Right lobe of liver (tissue), 6 donors: ENCODE data around the gene ATOH8. TPM values are rescaled to one million over a fixed set of nuclear protein-coding genes. Genes with fewer than 3 reads are reported as not detected.
"Not testable (repeated sequence)": the region's sequence is repeated elsewhere in the genome, so short reads cannot be mapped to it uniquely, and the experiment has no call there.

Experiments used
- ATAC-seq, 4 donors: fragments of 200-7000 bp; cut with Tn5 transposase; one replicate each; pipeline ENCODE4 v1.9.1; 2020; ENCODE audit warnings: mild to moderate bottlenecking in 4 of 4, moderate library complexity in 4 of 4
- DNase-seq, 3 donors: peaks; one replicate each; pipeline ENCODE4 v3.0.0-alpha.2; 2020
- H3K27ac ChIP-seq, 3 donors: fragments of 200-600 bp; one replicate each; pipeline ENCODE4 v1.8.0; 2022
- H3K27me3 ChIP-seq, 2 donors: fragments of 200-600 bp; one replicate each; pipeline ENCODE4 v1.8.0; 2022
- H3K36me3 ChIP-seq, 4 donors: fragments of 200-600 bp; sonication (generic) in 1 of 4; one replicate each; pipeline versions ENCODE4 v1.5.1 to v1.8.0; 2017 to 2022; ENCODE audit warnings: control low read depth in 1 of 4
- H3K4me1 ChIP-seq, 4 donors: fragments of 200-600 bp; sonication (generic) in 1 of 4; one replicate each; pipeline versions ENCODE4 v1.5.1 to v1.8.0; 2017 to 2022; ENCODE audit warnings: control low read depth in 1 of 4
- H3K4me3 ChIP-seq, 3 donors: fragments of 200-600 bp; one replicate each; pipeline ENCODE4 v1.8.0; 2022
- H3K9me3 ChIP-seq, 4 donors: fragments of 200-600 bp; sonication (generic) in 1 of 4; one replicate each; pipeline versions ENCODE4 v1.5.1 to v1.8.0; 2017 to 2022; ENCODE audit warnings: control low read depth in 1 of 4
- POLR2A ChIP-seq: fragments of 450-650 bp; IDR thresholded peaks from one replicate; pipeline ENCODE4 v1.6.1; 2017; ENCODE audit warnings: antibody characterized with exemption, mild to moderate bottlenecking
- WGBS: methylation state at CpG from one replicate; pipeline ENCODE4 v1.1.6; 2018; ENCODE audit warnings: low coverage, low lambda C conversion rate; ENCODE audit not compliant: insufficient coverage; ENCODE audit errors: missing lambda C conversion rate; 5-methylcytosine and 5-hydroxymethylcytosine counted together
- intact Hi-C, 2 donors: fragments of 100-400 bp; cut with DNase I; formaldehyde crosslinking; loops; one replicate each; pipeline versions ENCODE4 v1.11.2 to v1.14.1; 2022
- microRNA-seq, 2 donors: library from miRNA; unstranded; fragments of <30 nt; microRNA quantifications; one replicate each; pipeline ENCODE4, GENCODE V29; 2019 to 2020
- small RNA-seq, 2 experiments: library from RNA; depleted of rRNA; stranded (forward); fragments of <200 nt; gene quantifications; one replicate each; pipeline ENCODE3, GENCODE V24; 2016
- total RNA-seq, 6 experiments: library from RNA; depleted of rRNA in 2 of 6; stranded (reverse); fragments of >200 nt in 2 of 6; fragmentation: NEBNext Ultra II Directional in 3 of 6; extraction: Animal tissue kit (Norgen Biotek cat#: 25700) in 3 of 6; gene quantifications; one replicate each; pipeline versions ENCODE4 v1.1.0 to v1.2.4, GENCODE V29; 2016 to 2023
- TF ChIP-seq, protein P1 (sequence below), 4 donors: fragments of 200-600 bp in 3 of 4; fragments of 450-650 bp in 1 of 4; IDR thresholded peaks; one replicate each; pipeline versions ENCODE4 v1.5.1 to v1.8.0; 2016 to 2022; ENCODE audit warnings: antibody characterized with exemption in 4 of 4, mild to moderate bottlenecking in 2 of 4
- donor health status: DM: no; HTN: yes; CAD: no.
- donor health status: DM: no; HTN: no; CAD: no.
- donor health status: DM: no; HTN: no; CAD: no.
- donor health status: DM: no; HTN: yes; CAD: no.
- donor health status: DM: no; HTN: yes; CAD: no.

ATOH8 gene
- total RNA-seq, 6 experiments from 2014 or later: 5.3 to 78.0 (median 46.2) TPM

DNA sequence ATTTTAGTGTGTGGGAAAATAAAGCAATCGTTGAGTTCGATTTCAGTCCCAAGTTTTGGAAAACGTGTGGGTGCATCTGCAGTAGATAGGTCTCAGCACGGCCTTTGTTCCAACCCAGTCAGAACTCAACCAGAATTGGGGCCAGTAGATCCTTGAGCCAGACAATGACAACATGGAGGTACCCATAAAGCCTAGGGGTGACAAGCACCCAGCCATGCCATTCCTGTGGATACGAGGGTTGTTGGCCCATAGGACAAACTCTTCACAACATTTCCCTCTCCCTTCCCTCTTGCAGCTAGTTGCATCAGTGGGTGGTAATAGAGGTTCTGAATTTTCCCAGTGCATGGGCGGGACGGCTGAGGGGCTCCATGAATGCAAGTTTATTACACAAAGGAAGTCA is 74.9 kb downstream of the ATOH8 start:
- Histone ChIP-seq H3K27ac (no peak overlapping the region), H3K9me3 (no peaks in the 10 kb centered on the region), H3K4me1 (no peaks in the 10 kb centered on the region), H3K27me3 (no peaks in the 10 kb centered on the region), H3K36me3 (no peaks in the 10 kb centered on the region), H3K4me3 (no peak overlapping the region)
- no peak for TF ChIP-seq POLR2A
- TF ChIP-seq, protein P1, sequence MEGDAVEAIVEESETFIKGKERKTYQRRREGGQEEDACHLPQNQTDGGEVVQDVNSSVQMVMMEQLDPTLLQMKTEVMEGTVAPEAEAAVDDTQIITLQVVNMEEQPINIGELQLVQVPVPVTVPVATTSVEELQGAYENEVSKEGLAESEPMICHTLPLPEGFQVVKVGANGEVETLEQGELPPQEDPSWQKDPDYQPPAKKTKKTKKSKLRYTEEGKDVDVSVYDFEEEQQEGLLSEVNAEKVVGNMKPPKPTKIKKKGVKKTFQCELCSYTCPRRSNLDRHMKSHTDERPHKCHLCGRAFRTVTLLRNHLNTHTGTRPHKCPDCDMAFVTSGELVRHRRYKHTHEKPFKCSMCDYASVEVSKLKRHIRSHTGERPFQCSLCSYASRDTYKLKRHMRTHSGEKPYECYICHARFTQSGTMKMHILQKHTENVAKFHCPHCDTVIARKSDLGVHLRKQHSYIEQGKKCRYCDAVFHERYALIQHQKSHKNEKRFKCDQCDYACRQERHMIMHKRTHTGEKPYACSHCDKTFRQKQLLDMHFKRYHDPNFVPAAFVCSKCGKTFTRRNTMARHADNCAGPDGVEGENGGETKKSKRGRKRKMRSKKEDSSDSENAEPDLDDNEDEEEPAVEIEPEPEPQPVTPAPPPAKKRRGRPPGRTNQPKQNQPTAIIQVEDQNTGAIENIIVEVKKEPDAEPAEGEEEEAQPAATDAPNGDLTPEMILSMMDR (IDR thresholded peaks at IDR 0.05): no peak
- DNase-seq (no peak), ATAC-seq (no peak)
- WGBS: 75% methylated on average over 3 of the region's 7 CpGs
- intact Hi-C loops: loop anchor here in 1 of 2 donors (5.0 kb wide), 1 partner anchor 254 kb away; no protein-coding TSS in a partner anchor

- H3K36me3 ChIP-seq, DNase-seq, ATAC-seq, H3K27ac ChIP-seq, H3K4me3 ChIP-seq, H3K4me1 ChIP-seq, H3K9me3 ChIP-seq, H3K27me3 ChIP-seq: not testable (repeated sequence)
- intact Hi-C loops: loop anchor here in 1 of 2 donors (5.0 kb wide), 1 partner anchor 253 kb away; no protein-coding TSS in a partner anchor
- WGBS: 83% methylated on average over 4 of the region's 4 CpGs
Measured at GRCh38 chr2:85829394-85829793, 75.6 kb downstream of the ATOH8 start.

GRCh38 chr2:85830645-85831044 is 76.9 kb downstream of the ATOH8 start:
- 0% methylated on average over 1 of the region's 1 CpG for WGBS

DNA sequence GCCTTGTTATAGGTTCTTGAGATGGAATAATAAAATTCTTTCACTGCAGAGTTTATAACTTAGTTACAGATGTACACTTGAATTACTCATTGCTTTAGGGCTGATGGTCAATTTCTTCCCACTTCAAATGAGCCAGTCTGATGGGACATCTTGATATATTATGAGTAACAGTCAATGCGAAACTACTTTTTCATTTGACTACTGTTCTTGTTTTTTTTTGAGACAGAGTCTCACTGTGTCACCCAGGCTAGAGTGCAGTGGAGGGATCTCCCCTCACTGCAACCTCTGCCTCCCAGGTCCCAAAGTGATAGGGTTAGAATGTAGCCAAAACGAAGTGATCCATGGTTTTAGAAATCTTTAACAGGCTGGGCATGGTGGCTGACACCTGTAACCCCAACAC is 77.9 kb downstream of the ATOH8 start:
- Histone ChIP-seq H3K36me3 (no peaks in the 10 kb centered on the region), H3K4me3 (no peak overlapping the region), H3K9me3 (no peaks in the 10 kb centered on the region), H3K27me3 (no peaks in the 10 kb centered on the region), H3K4me1 (peaks cover 0 to 5% (median 0%) of the 10 kb centered on the region in 4 donors), H3K27ac (no peak overlapping the region)
- DNase-seq (no peak), ATAC-seq (no peak)
- WGBS: 82% methylated on average over 2 of the region's 2 CpGs
- TF ChIP-seq, protein P1 (IDR thresholded peaks at IDR 0.05): no peak
- no peak for TF ChIP-seq POLR2A
- intact Hi-C loops: no loop called here

More at GRCh38 chr2:85830645-85831044, 76.9 kb downstream of the ATOH8 start:
- TF ChIP-seq, protein P1 (IDR thresholded peaks at IDR 0.05): peak in 2 of 4 donors; percentile 8 to 18
- TF ChIP-seq POLR2A: no peak
- H3K4me3 ChIP-seq: no peak overlapping the region
- peaks cover 0 to 5% (median 0%) of the 10 kb centered on the region in 4 donors for H3K4me1 ChIP-seq
- intact Hi-C loops: no loop called here
- no peak overlapping the region for H3K27ac ChIP-seq
- no peaks in the 10 kb centered on the region for H3K36me3 ChIP-seq
- DNase-seq (no peak), ATAC-seq (peak in 1 of 4 donors; percentile 37)
- H3K9me3 ChIP-seq: no peaks in the 10 kb centered on the region
- no peaks in the 10 kb centered on the region for H3K27me3 ChIP-seq

DNA sequence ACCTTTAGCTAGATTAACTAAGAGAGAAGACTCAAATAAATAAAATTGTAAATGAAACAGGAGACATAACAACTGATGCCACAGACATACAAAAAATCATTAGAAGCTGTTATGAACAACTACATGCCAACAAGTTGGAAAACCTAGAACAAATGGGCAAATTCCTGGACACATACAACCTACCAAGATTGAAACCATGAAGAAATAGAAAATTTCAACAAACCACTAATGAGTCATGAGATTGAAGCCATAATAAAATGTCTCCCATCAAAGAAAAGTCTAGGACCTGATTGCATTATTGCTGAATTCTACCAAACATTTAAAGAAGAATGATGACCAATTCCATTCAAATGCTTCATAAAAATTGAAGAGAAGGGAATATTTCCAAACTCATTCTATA is 80.7 kb downstream of the ATOH8 start:
- no peak overlapping the region for H3K27ac ChIP-seq
- no peak for TF ChIP-seq POLR2A
- TF ChIP-seq, protein P1 (IDR thresholded peaks at IDR 0.05): no peak
- no peaks in the 10 kb centered on the region for H3K9me3 ChIP-seq
- intact Hi-C loops: no loop called here
- H3K4me1 ChIP-seq: peaks cover 0 to 5% (median 0%) of the 10 kb centered on the region in 4 donors
- H3K27me3 ChIP-seq: no peaks in the 10 kb centered on the region
- no peak for DNase-seq
- no peak overlapping the region for H3K4me3 ChIP-seq
- no peak for ATAC-seq
- peaks cover 0 to 3% (median 1%) of the 10 kb centered on the region in 4 donors for H3K36me3 ChIP-seq

Small RNA genes within 50 kb of the gene (microRNA-seq; reads per million reads assigned to microRNA genes)
- 0 reads per million in 2 donors for gene MIR6071

Small RNA genes within 50 kb of the gene (small RNA-seq; reads per million reads assigned to genes)
- gene MIR6071 (0 reads per million in 2 experiments), gene RN7SKP83 (0 reads per million in 2 experiments), gene RNU1-38P (0 reads per million in 2 experiments)

Other genes with a start within 250 kb of the ATOH8 start
- gene MAT2A, start 214.8 kb upstream of the ATOH8 start, total RNA-seq: 100 to 1,000 TPM in 3 of 6 experiments, 10 to 100 TPM in 3; 57.8 to 118 (median 102) TPM
- 100 to 1,000 TPM in 4 of 6 experiments, 10 to 100 TPM in 2; 89.6 to 238 (median 183) TPM for gene GGCX, start 192.5 kb upstream of the ATOH8 start, total RNA-seq
- 100 to 1,000 TPM in 1 of 6 experiments, 10 to 100 TPM in 5; 59.5 to 107 (median 74.5) TPM for gene VAMP8, start 176.4 kb upstream of the ATOH8 start, total RNA-seq
- 10 to 100 TPM; 27.2 to 50.1 (median 34.7) TPM for gene VAMP5, start 169.6 kb upstream of the ATOH8 start, total RNA-seq
- gene RNF181, start 158.2 kb upstream of the ATOH8 start, total RNA-seq: 100 to 1,000 TPM in 2 of 6 experiments, 10 to 100 TPM in 4; 54.5 to 123 (median 66.6) TPM
- gene TMEM150A, start 151.3 kb upstream of the ATOH8 start, total RNA-seq: 10 to 100 TPM; 20.0 to 26.7 (median 21.9) TPM
- 10 to 100 TPM in 5 of 6 experiments, 1 to 10 TPM in 1; 7.6 to 22.7 (median 14.8) TPM for gene C2orf68, start 141.9 kb upstream of the ATOH8 start, total RNA-seq
- gene USP39, start 137.8 kb upstream of the ATOH8 start, total RNA-seq: 10 to 100 TPM; 14.7 to 32.8 (median 17.9) TPM
- gene SFTPB, start 85.8 kb upstream of the ATOH8 start, total RNA-seq: 1 to 10 TPM in 1 of 6 experiments, under 1 TPM in 3, not detected in 2; 0.06 to 1.1 (median 0.79) TPM
- 1 to 10 TPM in 5 of 6 experiments, under 1 TPM in 1; 0.92 to 3.1 (median 1.6) TPM for gene GNLY, start 59.6 kb upstream of the ATOH8 start, total RNA-seq
- gene ST3GAL5, start 135.0 kb downstream of the ATOH8 start, total RNA-seq: 10 to 100 TPM in 4 of 6 experiments, 1 to 10 TPM in 2; 8.6 to 22.2 (median 10.9) TPM